GM19463 (cell line): Measurements from ENCODE around the gene PTPN12.
A peak's percentile ranks its signal among the peaks of the same experiment; 100 is the strongest.
"Not testable (repeated sequence)": the region's sequence is repeated elsewhere in the genome, so short reads cannot be mapped to it uniquely, and the experiment has no call there.

ENCODE experiments used
- ATAC-seq: cut with Tn5 transposase; IDR thresholded peaks from one replicate; pipeline ENCODE4 v1.9.1; 2021; ENCODE audit warnings: mild to moderate bottlenecking, moderate library complexity; ENCODE audit not compliant: unreplicated experiment

The PTPN12 gene

GRCh38 chr7:77538281-77539212 is 1.5 kb downstream of the PTPN12 start:
- ATAC-seq, result no peak

- ATAC-seq, result no peak
Measured at GRCh38 chr7:77540402-77540822, 3.3 kb downstream of the PTPN12 start.

- ATAC-seq, result not testable (repeated sequence)
Measured at GRCh38 chr7:77540993-77541392, 3.9 kb downstream of the PTPN12 start.

GRCh38 chr7:77542409-77542808 is 5.3 kb downstream of the PTPN12 start:
- ATAC-seq, result no peak

- ATAC-seq, result no peak
Measured at GRCh38 chr7:77542895-77543294, 5.8 kb downstream of the PTPN12 start.

- no peak for ATAC-seq
Measured at GRCh38 chr7:77543910-77544309, 6.8 kb downstream of the PTPN12 start.

GRCh38 chr7:77544518-77544917 is 7.4 kb downstream of the PTPN12 start:
- no peak for ATAC-seq

- ATAC-seq, result no peak
Measured at GRCh38 chr7:77548206-77548605, 11.1 kb downstream of the PTPN12 start.

GRCh38 chr7:77549106-77549870 is 12.2 kb downstream of the PTPN12 start:
- ATAC-seq, result no peak

GRCh38 chr7:77550586-77550985 is 13.5 kb downstream of the PTPN12 start:
- no peak for ATAC-seq

GRCh38 chr7:77553123-77553522 is 16.0 kb downstream of the PTPN12 start:
- no peak for ATAC-seq

- no peak for ATAC-seq
Measured at GRCh38 chr7:77558284-77558967, 21.3 kb downstream of the PTPN12 start.

GRCh38 chr7:77561352-77561751 is 24.3 kb downstream of the PTPN12 start:
- peak; percentile 84 for ATAC-seq

GRCh38 chr7:77563275-77563674 is 26.2 kb downstream of the PTPN12 start:
- no peak for ATAC-seq

- no peak for ATAC-seq
Measured at GRCh38 chr7:77565917-77566316, 28.8 kb downstream of the PTPN12 start.

GRCh38 chr7:77566421-77566820 is 29.3 kb downstream of the PTPN12 start:
- ATAC-seq, result no peak

GRCh38 chr7:77569514-77570232 is 32.6 kb downstream of the PTPN12 start:
- no peak for ATAC-seq

- no peak for ATAC-seq
Measured at GRCh38 chr7:77570330-77571011, 33.4 kb downstream of the PTPN12 start.

- ATAC-seq, result no peak
Measured at GRCh38 chr7:77571801-77572200, 34.7 kb downstream of the PTPN12 start.

GRCh38 chr7:77575187-77575586 is 38.1 kb downstream of the PTPN12 start:
- no peak for ATAC-seq
